K562 (cell line): ENCODE data around the gene PRKD2. TPM values are rescaled to one million over a fixed set of nuclear protein-coding genes. Genes with fewer than 3 reads are reported as not detected.

Experiments
- CREM ChIP-seq: IDR thresholded peaks from 2 replicates; pipeline ENCODE4 v1.6.1; 2014; ENCODE audit warnings: antibody characterized with exemption, low read depth
- DMBX1 ChIP-seq: fragments of 250-450 bp; sonication (Bioruptor Pico); IDR thresholded peaks from 2 replicates; pipeline ENCODE4 v1.8.0; 2022; ENCODE audit warnings: inconsistent platforms, mild to moderate bottlenecking, moderate library complexity, borderline replicate concordance
- EP300 ChIP-seq: IDR thresholded peaks from 2 replicates; pipeline ENCODE4 v1.6.1; 2012; ENCODE audit warnings: low read length, improper control_type of control experiment
- GTF3C2 ChIP-seq: IDR thresholded peaks from 3 replicates; pipeline ENCODE4 v1.6.1; 2011; ENCODE audit warnings: borderline replicate concordance, mild to moderate bottlenecking, moderate library complexity; ENCODE audit not compliant: insufficient read length; ENCODE audit errors: extremely low read depth
- RNF2 ChIP-seq: sonication (generic); IDR thresholded peaks from 2 replicates; pipeline ENCODE4 v1.6.1; 2016
- SIN3B ChIP-seq: fragments of 450-650 bp; IDR thresholded peaks from 2 replicates; pipeline ENCODE4 v1.6.1; 2017; ENCODE audit warnings: low read depth, mild to moderate bottlenecking, moderate library complexity
- SP1 ChIP-seq: sonication (generic); formaldehyde crosslinking; IDR thresholded peaks from 2 replicates; pipeline ENCODE4 v1.8.1; 2022; ENCODE audit warnings: mild to moderate bottlenecking, missing genetic modification reagents
- TCF7 ChIP-seq: sonication (generic); IDR thresholded peaks from 2 replicates; pipeline ENCODE4 v1.6.1; 2016; ENCODE audit warnings: antibody characterized with exemption, borderline replicate concordance
- TFAP4 ChIP-seq: sonication (generic); formaldehyde crosslinking; IDR thresholded peaks from 2 replicates; pipeline ENCODE4 v1.8.0; 2022; ENCODE audit warnings: missing genetic modification reagents, mild to moderate bottlenecking, moderate library complexity, borderline replicate concordance
- YY1 ChIP-seq, 3 experiments: IDR thresholded peaks; 2 replicates each; pipeline ENCODE4 v1.6.1; 2011; ENCODE audit warnings: low read length in 2 of 3, mild to moderate bottlenecking in 2 of 3, moderate library complexity in 2 of 3, borderline replicate concordance in 1 of 3, control low read depth in 1 of 3, low read depth in 1 of 3; ENCODE audit not compliant: insufficient read depth in 3 of 3, insufficient replicate concordance in 2 of 3, control insufficient read depth in 1 of 3, insufficient read length in 1 of 3; ENCODE audit errors: extremely low read depth in 1 of 3
- ZNF436 ChIP-seq: fragments of 250-450, 450-650 bp; sonication (Bioruptor Pico); formaldehyde crosslinking; IDR thresholded peaks from 2 replicates; pipeline ENCODE4 v1.7.0; 2020; ENCODE audit warnings: mild to moderate bottlenecking
- polyA plus RNA-seq, 8 experiments: library from polyadenylated mRNA; depleted of rRNA in 4 of 8; stranded (reverse) in 5 of 8; unstranded in 3 of 8; fragments of >200 nt; fragmentation: Nextera tagmentation in 2 of 8; fragmentation: Illumina TruSeq in 1 of 8; extraction: Ambion mirVana in 2 of 8; extraction: Trizol in 1 of 8; gene quantifications; 2 replicates each; pipeline versions ENCODE4 v1.2.1 to v1.2.3, GENCODE V29; 2011 to 2014; ENCODE audit warnings: inconsistent platforms in 1 of 8, missing spikeins in 1 of 8
- total RNA-seq, 7 experiments: library from RNA; depleted of rRNA in 6 of 7; stranded (reverse); fragments of >200 nt in 6 of 7; fragmentation: Illumina TruSeq in 2 of 7; extraction: Trizol in 2 of 7; gene quantifications; 2 replicates each; pipeline versions ENCODE4 v1.2.1 to v1.2.3, GENCODE V29; 2011 to 2021; ENCODE audit warnings: low replicate concordance in 1 of 7
- TF ChIP-seq, protein P1 (sequence below), 2 experiments: fragments of 250-450 bp in 1 of 2; fragments of 450-650 bp in 1 of 2; sonication (Bioruptor Pico) in 1 of 2; IDR thresholded peaks; 2 replicates each; pipeline versions ENCODE4 v1.6.1 to v1.8.0; 2016 to 2021; ENCODE audit warnings: mild to moderate bottlenecking in 2 of 2, moderate library complexity in 2 of 2, missing compliant biosample characterization in 1 of 2, missing genetic modification characterization in 1 of 2
- TF ChIP-seq, protein P2 (sequence below): fragments of 250-450 bp; sonication (Bioruptor Pico); IDR thresholded peaks from 2 replicates; pipeline ENCODE4 v1.4.0; 2020; ENCODE audit warnings: mild to moderate bottlenecking, moderate library complexity, borderline replicate concordance

PRKD2 gene
- total and polyA plus RNA-seq, 9 of the 15 experiments (the other 6 are each of a cell fraction or from before 2014, with no cell fraction given): 1.8 to 60.0 (median 15.0) TPM

DNA sequence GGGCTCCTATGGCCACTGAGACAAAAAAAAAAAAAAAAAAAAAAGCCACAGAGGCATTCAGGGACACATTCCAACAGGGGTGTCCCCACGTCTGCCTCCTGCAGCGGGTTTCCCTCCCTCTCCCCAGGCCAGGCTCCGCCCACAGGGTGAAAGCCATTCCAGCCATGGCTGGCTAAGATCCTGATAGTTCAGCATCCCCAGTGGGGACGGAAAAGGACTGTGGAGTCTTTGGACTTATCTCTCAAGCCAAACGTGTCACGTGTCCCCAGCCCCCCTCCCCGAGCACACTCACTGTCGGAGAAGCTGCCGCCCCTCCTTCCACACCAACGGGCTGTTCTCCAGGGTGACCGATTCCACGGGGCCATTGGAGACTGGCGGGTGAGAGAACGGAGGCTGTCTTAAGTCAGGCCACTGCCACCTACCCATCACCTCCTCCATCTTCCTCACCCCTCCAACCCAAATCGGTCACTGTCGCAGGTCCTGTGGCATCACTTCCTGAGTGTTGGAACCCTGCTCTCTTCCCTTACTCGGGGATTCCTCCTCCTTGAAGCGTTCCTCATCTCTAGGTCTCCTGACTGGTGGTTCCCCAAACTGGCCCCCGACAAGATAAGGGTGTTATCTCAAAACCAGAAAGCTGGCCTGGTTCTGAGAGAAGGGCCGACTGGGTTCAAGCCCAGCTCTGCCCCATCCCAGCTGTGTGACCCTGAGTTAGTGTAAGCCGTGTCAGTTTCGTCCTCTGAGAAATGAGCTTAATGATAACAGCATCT is 19.8 kb upstream of the PRKD2 start (continued):
- TF ChIP-seq, protein P1, sequence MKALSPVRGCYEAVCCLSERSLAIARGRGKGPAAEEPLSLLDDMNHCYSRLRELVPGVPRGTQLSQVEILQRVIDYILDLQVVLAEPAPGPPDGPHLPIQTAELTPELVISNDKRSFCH (CRISPR knock-in tag; IDR thresholded peaks at IDR 0.05): no peak
- TF ChIP-seq, protein P1 (tag; IDR thresholded peaks at IDR 0.05): no peak
- TF ChIP-seq, protein P2, sequence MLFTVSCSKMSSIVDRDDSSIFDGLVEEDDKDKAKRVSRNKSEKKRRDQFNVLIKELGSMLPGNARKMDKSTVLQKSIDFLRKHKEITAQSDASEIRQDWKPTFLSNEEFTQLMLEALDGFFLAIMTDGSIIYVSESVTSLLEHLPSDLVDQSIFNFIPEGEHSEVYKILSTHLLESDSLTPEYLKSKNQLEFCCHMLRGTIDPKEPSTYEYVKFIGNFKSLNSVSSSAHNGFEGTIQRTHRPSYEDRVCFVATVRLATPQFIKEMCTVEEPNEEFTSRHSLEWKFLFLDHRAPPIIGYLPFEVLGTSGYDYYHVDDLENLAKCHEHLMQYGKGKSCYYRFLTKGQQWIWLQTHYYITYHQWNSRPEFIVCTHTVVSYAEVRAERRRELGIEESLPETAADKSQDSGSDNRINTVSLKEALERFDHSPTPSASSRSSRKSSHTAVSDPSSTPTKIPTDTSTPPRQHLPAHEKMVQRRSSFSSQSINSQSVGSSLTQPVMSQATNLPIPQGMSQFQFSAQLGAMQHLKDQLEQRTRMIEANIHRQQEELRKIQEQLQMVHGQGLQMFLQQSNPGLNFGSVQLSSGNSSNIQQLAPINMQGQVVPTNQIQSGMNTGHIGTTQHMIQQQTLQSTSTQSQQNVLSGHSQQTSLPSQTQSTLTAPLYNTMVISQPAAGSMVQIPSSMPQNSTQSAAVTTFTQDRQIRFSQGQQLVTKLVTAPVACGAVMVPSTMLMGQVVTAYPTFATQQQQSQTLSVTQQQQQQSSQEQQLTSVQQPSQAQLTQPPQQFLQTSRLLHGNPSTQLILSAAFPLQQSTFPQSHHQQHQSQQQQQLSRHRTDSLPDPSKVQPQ: no peak
- no peak for TF ChIP-seq SIN3B
- TF ChIP-seq TFAP4 (CRISPR knock-in tag): peak; percentile 61; the same call in 1 of the 2 replicates
- no peak for TF ChIP-seq DMBX1
- TF ChIP-seq ZNF436 (CRISPR knock-in tag): no peak
- no peak for TF ChIP-seq GTF3C2
- no peak for TF ChIP-seq TCF7
- peak; percentile 78 for TF ChIP-seq CREM
- TF ChIP-seq YY1 (IDR thresholded peaks at IDR 0.05; ENCODE audit: borderline replicate concordance in 1 of 3, control insufficient read depth in 1 of 3, extremely low read depth in 1 of 3, insufficient read depth in 3 of 3, insufficient read length in 1 of 3, insufficient replicate concordance in 2 of 3, low read depth in 1 of 3, low read length in 2 of 3): peak in 1 of 3 experiments; percentile 36
- TF ChIP-seq SP1 (CRISPR knock-in tag): peak; percentile 32; the same call in 1 of the 2 replicates
- TF ChIP-seq EP300: peak; percentile 18; the same call in 1 of the 2 replicates
- TF ChIP-seq RNF2: peak; percentile 49; the same call in 1 of the 2 replicates
